Fibroblast of lung (primary cell): Measurements from ENCODE around the gene SORCS3.

ENCODE experiments used
- CTCF ChIP-seq, 2 donors: IDR thresholded peaks in 1 of 2; conservative IDR thresholded peaks in 1 of 2; 1 replicate in 1 of 2; 2 replicates in 1 of 2; pipeline ENCODE4 v1.5.1; 2011 to 2012; ENCODE audit warnings: low read length in 2 of 2, control low read depth in 1 of 2, inconsistent platforms in 1 of 2, low read depth in 1 of 2, mild to moderate bottlenecking in 1 of 2
- EZH2 ChIP-seq: IDR thresholded peaks from 2 replicates; pipeline ENCODE4 v1.5.1; 2012; ENCODE audit warnings: low read length, control low read depth, mild to moderate bottlenecking; ENCODE audit errors: missing control alignments

- TF ChIP-seq CTCF (conservative IDR thresholded peaks at IDR 0.05 in 1 of 2, IDR thresholded peaks at IDR 0.05 in 1 of 2; ENCODE audit: low read depth in 1 of 2, low read length in 2 of 2) (no peak), EZH2 (no peak)
Observed at GRCh38 chr10:105071980-105072379, 430.9 kb downstream of the SORCS3 start.
